GM19025 (cell line): ENCODE measurements around the gene UBE2J1.

Source experiments
- ATAC-seq: cut with Tn5 transposase; IDR thresholded peaks from one replicate; pipeline ENCODE4 v1.9.1; 2021; ENCODE audit warnings: mild to moderate bottlenecking, low read depth, moderate library complexity; ENCODE audit not compliant: unreplicated experiment

UBE2J1 gene

GRCh38 chr6:89368999-89369398 is 16.5 kb upstream of the UBE2J1 start:
- no peak for ATAC-seq

- no peak for ATAC-seq
Observed at GRCh38 chr6:89368107-89368506, 15.6 kb upstream of the UBE2J1 start.

GRCh38 chr6:89364586-89364985 is 12.1 kb upstream of the UBE2J1 start:
- no peak for ATAC-seq

- no peak for ATAC-seq
Observed at GRCh38 chr6:89361171-89361570, 8.6 kb upstream of the UBE2J1 start.

GRCh38 chr6:89360415-89360999 is 8.0 kb upstream of the UBE2J1 start:
- peak; percentile 51 for ATAC-seq

- ATAC-seq: no peak
Observed at GRCh38 chr6:89359561-89359960, 7.0 kb upstream of the UBE2J1 start.

- ATAC-seq: peak; percentile 39
Observed at GRCh38 chr6:89357390-89357789, 4.9 kb upstream of the UBE2J1 start.

- no peak for ATAC-seq
Observed at GRCh38 chr6:89356642-89357170, 4.2 kb upstream of the UBE2J1 start.

- no peak for ATAC-seq
Observed at GRCh38 chr6:89355511-89356194, 3.1 kb upstream of the UBE2J1 start.

GRCh38 chr6:89353702-89354392 is 1.3 kb upstream of the UBE2J1 start:
- no peak for ATAC-seq

GRCh38 chr6:89353118-89353556 is 615 bp upstream of the UBE2J1 start:
- no peak for ATAC-seq

GRCh38 chr6:89351671-89352277 is 748 bp downstream of the UBE2J1 start:
- no peak for ATAC-seq

- no peak for ATAC-seq
Observed at GRCh38 chr6:89350281-89350966, 2.1 kb downstream of the UBE2J1 start.

- no peak for ATAC-seq
Observed at GRCh38 chr6:89348372-89348771, 4.2 kb downstream of the UBE2J1 start.

- no peak for ATAC-seq
Observed at GRCh38 chr6:89347825-89348224, 4.7 kb downstream of the UBE2J1 start.

- ATAC-seq: no peak
Observed at GRCh38 chr6:89346433-89346832, 6.1 kb downstream of the UBE2J1 start.

GRCh38 chr6:89339565-89339964 is 13.0 kb downstream of the UBE2J1 start:
- no peak for ATAC-seq

GRCh38 chr6:89335164-89335563 is 17.4 kb downstream of the UBE2J1 start:
- no peak for ATAC-seq

- no peak for ATAC-seq
Observed at GRCh38 chr6:89330910-89331309, 21.6 kb downstream of the UBE2J1 start.

- ATAC-seq: no peak
Observed at GRCh38 chr6:89328976-89329375, 23.5 kb downstream of the UBE2J1 start.

GRCh38 chr6:89324304-89324703 is 28.2 kb downstream of the UBE2J1 start:
- no peak for ATAC-seq
